HCT116 (cell line): ENCODE results near the gene IL1RN. TPM values are rescaled to one million over a fixed set of nuclear protein-coding genes. Genes with fewer than 3 reads are reported as not detected.

Source experiments
- ATAC-seq: fragments of 200-7000 bp; cut with Tn5 transposase; 2 replicates; pipeline ENCODE4 v1.9.1; 2020; ENCODE audit warnings: mild to moderate bottlenecking, moderate library complexity
- BruUV-seq: library from RNA; stranded (reverse); fragments of 400-500 nt; replicated peaks from 2 replicates; lab custom pipeline; 2021; lab: Mats Ljungman, UMichigan
- CTCF ChIA-PET: fragments of 300-600 bp; sonication (Branson Sonifier 250); formaldehyde crosslinking; loops from one replicate; lab custom pipeline; 2021; ENCODE audit warnings: antibody characterized with exemption; lab: Charles Lee
- POLR2A ChIA-PET: fragments of 300-600, 350-600 bp; sonication (Branson Sonifier 250); formaldehyde crosslinking; loops from one replicate; lab custom pipeline; 2021; ENCODE audit warnings: antibody characterized with exemption; lab: Charles Lee
- RAD21 ChIA-PET, 2 experiments: fragments of 300-600 bp; sonication (Branson Sonifier 250); formaldehyde crosslinking; loops; one replicate each; lab custom pipeline; 2023; ENCODE audit warnings: low total read pairs in 2 of 2; ENCODE audit not compliant: uncharacterized antibody in 2 of 2, unreplicated experiment in 2 of 2, low non-redundant PET in 1 of 2; lab: Charles Lee
- DNase-seq: peaks from one replicate; pipeline ENCODE4 v3.0.0-alpha.2; 2010; ENCODE audit warnings: low read depth, low spot score
- H2AFZ ChIP-seq: fragments of 200-600 bp; shearing (Covaris generic), sonication (generic); 2 replicates; pipeline ENCODE4 v1.6.1; 2017; ENCODE audit warnings: low read depth, mixed run types, mixed read lengths, antibody characterized with exemption, low read length; ENCODE audit not compliant: poor library complexity, severe bottlenecking
- H3K27ac ChIP-seq: 2 replicates; pipeline ENCODE4 v1.5.1; 2012; ENCODE audit warnings: low read depth, low read length
- H3K27me3 ChIP-seq: fragments of 200-600 bp; sonication (generic); 2 replicates; pipeline ENCODE4 v1.6.1; 2016; ENCODE audit warnings: mixed run types, low read length, mixed read lengths; ENCODE audit not compliant: insufficient read depth
- H3K36me3 ChIP-seq, 2 experiments: fragments of 200-500 bp in 1 of 2; fragments of 200-600 bp in 1 of 2; sonication (Bioruptor generic) in 1 of 2; sonication (generic) in 1 of 2; 2 replicates each; pipeline versions ENCODE4 v1.5.1 to v1.6.1; 2014 to 2016; ENCODE audit warnings: low read length in 2 of 2, inconsistent platforms in 1 of 2, mixed read lengths in 1 of 2, mixed run types in 1 of 2; ENCODE audit not compliant: insufficient read depth in 2 of 2, control insufficient read depth in 1 of 2
- H3K4me1 ChIP-seq, 2 experiments: fragments of 200-600 bp in 1 of 2; sonication (generic) in 1 of 2; 2 replicates each; pipeline versions ENCODE4 v1.5.1 to v1.6.1; 2012 to 2017; ENCODE audit warnings: low read length in 2 of 2, inconsistent platforms in 1 of 2, mild to moderate bottlenecking in 1 of 2, mixed read lengths in 1 of 2, mixed run types in 1 of 2, moderate library complexity in 1 of 2; ENCODE audit not compliant: insufficient read depth in 2 of 2, control insufficient read depth in 1 of 2
- H3K4me2 ChIP-seq: fragments of 200-600 bp; sonication (generic); 2 replicates; pipeline ENCODE4 v1.6.1; 2017; ENCODE audit warnings: mixed run types, low read length, mixed read lengths
- H3K4me3 ChIP-seq, 2 experiments: fragments of 200-600 bp in 1 of 2; sonication (generic) in 1 of 2; replicated peaks in 1 of 2; 2 replicates each; pipeline ENCODE4 v1.5.1; 2011 to 2016; ENCODE audit warnings: low read length in 2 of 2, control low read depth in 1 of 2, low read depth in 1 of 2, mild to moderate bottlenecking in 1 of 2, mixed read lengths in 1 of 2, mixed run types in 1 of 2
- H3K79me2 ChIP-seq: fragments of 200-600 bp; sonication (generic); 2 replicates; pipeline ENCODE4 v1.6.1; 2017; ENCODE audit warnings: mild to moderate bottlenecking, mixed run types, low read length, moderate library complexity, mixed read lengths; ENCODE audit not compliant: insufficient read depth
- H3K9ac ChIP-seq: fragments of 200-600 bp; sonication (generic); 2 replicates; pipeline ENCODE4 v1.6.1; 2016; ENCODE audit warnings: low read length, mixed read lengths
- H3K9me2 ChIP-seq: fragments of 200-600 bp; sonication (generic), shearing (Covaris generic); 2 replicates; pipeline ENCODE4 v1.6.1; 2017; ENCODE audit warnings: mixed run types, mild to moderate bottlenecking, moderate library complexity; ENCODE audit not compliant: insufficient read depth
- H3K9me3 ChIP-seq, 2 experiments: fragments of 200-500 bp in 1 of 2; fragments of 200-600 bp in 1 of 2; sonication (Bioruptor generic) in 1 of 2; sonication (generic) in 1 of 2; 2 replicates each; pipeline ENCODE4 v1.6.1; 2014 to 2017; ENCODE audit warnings: low read length in 2 of 2, mixed read lengths in 2 of 2, inconsistent platforms in 1 of 2, low read depth in 1 of 2, mild to moderate bottlenecking in 1 of 2, mixed run types in 1 of 2, moderate library complexity in 1 of 2; ENCODE audit not compliant: control insufficient read depth in 1 of 2, insufficient read depth in 1 of 2
- H4K20me1 ChIP-seq: fragments of 200-600 bp; sonication (generic), shearing (Covaris generic); 2 replicates; pipeline ENCODE4 v1.6.1; 2017; ENCODE audit warnings: mixed run types, mild to moderate bottlenecking, moderate library complexity; ENCODE audit not compliant: insufficient read depth
- CEBPB ChIP-seq: IDR thresholded peaks from 2 replicates; pipeline ENCODE4 v1.6.1; 2012; ENCODE audit warnings: low read depth
- CTCF ChIP-seq, 3 experiments: fragments of 200-600 bp in 1 of 3; sonication (generic) in 1 of 3; IDR thresholded peaks in 2 of 3; conservative IDR thresholded peaks in 1 of 3; 2 replicates each; pipeline ENCODE4 v1.5.1; 2012 to 2017; ENCODE audit warnings: low read depth in 2 of 3, low read length in 2 of 3, antibody characterized with exemption in 1 of 3, borderline replicate concordance in 1 of 3, control low read depth in 1 of 3, mild to moderate bottlenecking in 1 of 3, mixed read lengths in 1 of 3, mixed run types in 1 of 3, moderate library complexity in 1 of 3; ENCODE audit not compliant: insufficient read depth in 1 of 3
- ELF1 ChIP-seq: IDR thresholded peaks from 2 replicates; pipeline ENCODE4 v1.6.1; 2012; ENCODE audit warnings: low read depth, borderline replicate concordance
- EZH2 ChIP-seq: fragments of 200-600 bp; sonication (generic); IDR thresholded peaks from 2 replicates; pipeline ENCODE4 v1.6.1; 2017; ENCODE audit warnings: antibody characterized with exemption, mixed run types
- MAX ChIP-seq: IDR thresholded peaks from 2 replicates; pipeline ENCODE4 v1.6.1; 2012
- POLR2A ChIP-seq: IDR thresholded peaks from 2 replicates; pipeline ENCODE4 v1.7.0; 2011; ENCODE audit warnings: borderline replicate concordance; ENCODE audit not compliant: insufficient read depth, insufficient read length; ENCODE audit errors: extremely low read depth
- POLR2AphosphoS5 ChIP-seq: IDR thresholded peaks from 2 replicates; pipeline ENCODE4 v1.6.1; 2011; ENCODE audit warnings: mild to moderate bottlenecking, low read depth, low read length, moderate library complexity
- RAD21 ChIP-seq: IDR thresholded peaks from 2 replicates; pipeline ENCODE4 v1.6.1; 2012; ENCODE audit warnings: low read depth, mild to moderate bottlenecking
- SIN3A ChIP-seq: IDR thresholded peaks from 2 replicates; pipeline ENCODE4 v1.6.1; 2012; ENCODE audit warnings: low read depth
- SRF ChIP-seq: IDR thresholded peaks from 2 replicates; pipeline ENCODE4 v1.6.1; 2012; ENCODE audit warnings: low read depth
- TCF7L2 ChIP-seq: IDR thresholded peaks from 2 replicates; pipeline ENCODE4 v1.7.0; 2011; ENCODE audit warnings: borderline replicate concordance, inconsistent platforms; ENCODE audit not compliant: insufficient read depth, insufficient read length; ENCODE audit errors: extremely low read depth
- YY1 ChIP-seq: IDR thresholded peaks from 2 replicates; pipeline ENCODE4 v1.6.1; 2011; ENCODE audit warnings: low read length, low read depth, moderate library complexity, mild to moderate bottlenecking; ENCODE audit not compliant: insufficient replicate concordance; ENCODE audit errors: extremely low read depth
- ZFX ChIP-seq: fragments of 450-650 bp; IDR thresholded peaks from 2 replicates; pipeline ENCODE4 v1.6.1; 2017
- ZNF274 ChIP-seq: fragments of 200-500 bp; sonication (Bioruptor generic); IDR thresholded peaks from 2 replicates; pipeline ENCODE4 v1.6.1; 2014; ENCODE audit warnings: mild to moderate bottlenecking, low read depth, low read length, inconsistent platforms
- intact Hi-C: fragments of 100-400 bp; cut with micrococcal nuclease; formaldehyde crosslinking; loops from 2 replicates; pipeline ENCODE4 v1.10.0; 2022
- total RNA-seq: library from RNA; stranded (reverse); gene quantifications from one replicate; pipeline ENCODE4 v1.2.1, GENCODE V29; 2021; ENCODE audit not compliant: unreplicated experiment
- TF ChIP-seq, protein P1 (sequence below): IDR thresholded peaks from 2 replicates; pipeline ENCODE4 v1.6.1; 2011; ENCODE audit warnings: mild to moderate bottlenecking, low read length, moderate library complexity; ENCODE audit not compliant: insufficient replicate concordance; ENCODE audit errors: extremely low read depth

The IL1RN gene
- total RNA-seq, 1 experiment from 2014 or later, result 0.25 TPM

DNA sequence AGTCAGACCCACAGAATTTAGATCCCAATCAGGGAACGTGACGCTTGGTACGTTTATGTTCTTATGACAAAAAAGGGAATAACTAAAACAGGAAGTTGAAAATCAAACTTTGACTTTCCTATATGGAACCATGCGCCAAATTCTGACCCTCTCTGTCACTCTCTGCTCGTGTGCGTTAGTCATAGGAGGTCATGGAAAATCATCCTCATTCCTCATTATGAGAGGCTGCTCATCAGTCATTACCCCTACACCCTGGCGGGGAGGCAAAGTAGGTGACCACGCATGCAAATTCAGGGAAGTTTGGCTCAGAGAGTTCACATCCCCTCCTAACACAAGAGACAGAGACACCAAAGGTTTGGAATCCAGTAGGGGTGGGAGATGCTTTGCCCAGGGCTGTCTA, 44.1 kb upstream of the IL1RN start:
- Histone ChIP-seq H3K9ac (no peak overlapping the region), H3K9me2 (no peaks in the 10 kb centered on the region), H3K27ac (no peak overlapping the region), H3K9me3 (no peaks in the 10 kb centered on the region), H4K20me1 (no peaks in the 10 kb centered on the region), H3K27me3 (no peaks in the 10 kb centered on the region), H3K79me2 (no peaks in the 10 kb centered on the region), H2AFZ (no peak overlapping the region), H3K4me3 (no peak overlapping the region), H3K4me2 (no peak overlapping the region), H3K36me3 (no peaks in the 10 kb centered on the region), H3K4me1 (peaks cover 10 to 19% of the 10 kb centered on the region in 2 experiments)
- ChIA-PET CTCF (interaction anchor here (1.8 kb wide), 1 partner anchor 116 kb away, joined by 16 read pairs; no protein-coding TSS in a partner anchor), POLR2A (no interaction called here), RAD21 (no interaction called here)
- no peak for ATAC-seq
- no peak for TF ChIP-seq ELF1
- TF ChIP-seq POLR2A, result no peak
- no peak for TF ChIP-seq POLR2AphosphoS5
- no peak for TF ChIP-seq CTCF (IDR thresholded peaks at IDR 0.05 in 2 of 3, conservative IDR thresholded peaks at IDR 0.05 in 1 of 3; ENCODE audit: borderline replicate concordance in 1 of 3, insufficient read depth in 1 of 3, low read depth in 2 of 3, low read length in 2 of 3)
- no peak for TF ChIP-seq TCF7L2
- TF ChIP-seq ZFX, result no peak
- no peak for TF ChIP-seq SIN3A
- no peak for TF ChIP-seq MAX
- TF ChIP-seq ZNF274, result no peak
- TF ChIP-seq, protein P1, sequence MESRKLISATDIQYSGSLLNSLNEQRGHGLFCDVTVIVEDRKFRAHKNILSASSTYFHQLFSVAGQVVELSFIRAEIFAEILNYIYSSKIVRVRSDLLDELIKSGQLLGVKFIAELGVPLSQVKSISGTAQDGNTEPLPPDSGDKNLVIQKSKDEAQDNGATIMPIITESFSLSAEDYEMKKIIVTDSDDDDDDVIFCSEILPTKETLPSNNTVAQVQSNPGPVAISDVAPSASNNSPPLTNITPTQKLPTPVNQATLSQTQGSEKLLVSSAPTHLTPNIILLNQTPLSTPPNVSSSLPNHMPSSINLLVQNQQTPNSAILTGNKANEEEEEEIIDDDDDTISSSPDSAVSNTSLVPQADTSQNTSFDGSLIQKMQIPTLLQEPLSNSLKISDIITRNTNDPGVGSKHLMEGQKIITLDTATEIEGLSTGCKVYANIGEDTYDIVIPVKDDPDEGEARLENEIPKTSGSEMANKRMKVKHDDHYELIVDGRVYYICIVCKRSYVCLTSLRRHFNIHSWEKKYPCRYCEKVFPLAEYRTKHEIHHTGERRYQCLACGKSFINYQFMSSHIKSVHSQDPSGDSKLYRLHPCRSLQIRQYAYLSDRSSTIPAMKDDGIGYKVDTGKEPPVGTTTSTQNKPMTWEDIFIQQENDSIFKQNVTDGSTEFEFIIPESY, result no peak
- no peak for TF ChIP-seq YY1
- TF ChIP-seq EZH2, result no peak
- no peak for TF ChIP-seq CEBPB
- no peak for TF ChIP-seq SRF
- TF ChIP-seq RAD21, result no peak
- no TSS peak for BruUV-seq
- DNase-seq, result no peak
- intact Hi-C loops, result loop anchor here (5.0 kb wide), 1 partner anchor 309 kb away; no protein-coding TSS in a partner anchor
